Measurements from ENCODE around the gene GNA15.

The GNA15 gene

GRCh38 chr19:3096902-3097326 lies 38.9 kb upstream of the GNA15 start:
- H3K4me1 ChIP-seq: peaks cover 21% of the 10 kb centered on the region
- no peak for TF ChIP-seq CTCF (IDR thresholded peaks at IDR 0.05; ENCODE audit: low read depth, low read length)
- no peaks in the 10 kb centered on the region for H3K27me3 ChIP-seq
- H3K9me3 ChIP-seq: no peaks in the 10 kb centered on the region
- no peaks in the 10 kb centered on the region for H3K36me3 ChIP-seq
- DNase-seq: no peak
- H3K4me3 ChIP-seq (ENCODE audit: low read depth, low read length): no peak overlapping the region

GRCh38 chr19:3097442-3097871 lies 38.4 kb upstream of the GNA15 start:
- TF ChIP-seq CTCF (IDR thresholded peaks at IDR 0.05; ENCODE audit: low read depth, low read length): no peak
- Histone ChIP-seq H3K27me3 (no peaks in the 10 kb centered on the region), H3K9me3 (no peaks in the 10 kb centered on the region), H3K36me3 (no peaks in the 10 kb centered on the region), H3K4me3 (ENCODE audit: low read depth, low read length) (no peak overlapping the region), H3K4me1 (peaks cover 21% of the 10 kb centered on the region)
- no peak for DNase-seq

GRCh38 chr19:3098141-3098514 lies 37.7 kb upstream of the GNA15 start:
- no peaks in the 10 kb centered on the region for H3K36me3 ChIP-seq
- no peak for DNase-seq
- H3K4me1 ChIP-seq: peaks cover 21% of the 10 kb centered on the region
- no peaks in the 10 kb centered on the region for H3K27me3 ChIP-seq
- TF ChIP-seq CTCF (IDR thresholded peaks at IDR 0.05; ENCODE audit: low read depth, low read length): no peak
- no peak overlapping the region for H3K4me3 ChIP-seq (ENCODE audit: low read depth, low read length)
- H3K9me3 ChIP-seq: no peaks in the 10 kb centered on the region

- no peak for TF ChIP-seq CTCF (IDR thresholded peaks at IDR 0.05; ENCODE audit: low read depth, low read length)
- H3K27me3 ChIP-seq: no peaks in the 10 kb centered on the region
- DNase-seq: no peak
- no peaks in the 10 kb centered on the region for H3K9me3 ChIP-seq
- peaks cover 21% of the 10 kb centered on the region for H3K4me1 ChIP-seq
- no peaks in the 10 kb centered on the region for H3K36me3 ChIP-seq
- no peak overlapping the region for H3K4me3 ChIP-seq (ENCODE audit: low read depth, low read length)
Measured at GRCh38 chr19:3098515-3099346, 37.1 kb upstream of the GNA15 start.

- no peak for DNase-seq
Measured at GRCh38 chr19:3099347-3100145, 36.3 kb upstream of the GNA15 start.

More at GRCh38 chr19:3099347-3100145, 36.3 kb upstream of the GNA15 start:
- TF ChIP-seq CTCF (IDR thresholded peaks at IDR 0.05; ENCODE audit: low read depth, low read length): no peak
- H3K4me1 ChIP-seq: peaks cover 21% of the 10 kb centered on the region
- H3K36me3 ChIP-seq: no peaks in the 10 kb centered on the region
- no peaks in the 10 kb centered on the region for H3K27me3 ChIP-seq
- no peaks in the 10 kb centered on the region for H3K9me3 ChIP-seq
- H3K4me3 ChIP-seq (ENCODE audit: low read depth, low read length): no peak overlapping the region
